ENCODE results near the gene CPD.
"Not testable (repeated sequence)": the region's sequence is repeated elsewhere in the genome, so short reads cannot be mapped to it uniquely, and the experiment has no call there.

Gene CPD

DNA sequence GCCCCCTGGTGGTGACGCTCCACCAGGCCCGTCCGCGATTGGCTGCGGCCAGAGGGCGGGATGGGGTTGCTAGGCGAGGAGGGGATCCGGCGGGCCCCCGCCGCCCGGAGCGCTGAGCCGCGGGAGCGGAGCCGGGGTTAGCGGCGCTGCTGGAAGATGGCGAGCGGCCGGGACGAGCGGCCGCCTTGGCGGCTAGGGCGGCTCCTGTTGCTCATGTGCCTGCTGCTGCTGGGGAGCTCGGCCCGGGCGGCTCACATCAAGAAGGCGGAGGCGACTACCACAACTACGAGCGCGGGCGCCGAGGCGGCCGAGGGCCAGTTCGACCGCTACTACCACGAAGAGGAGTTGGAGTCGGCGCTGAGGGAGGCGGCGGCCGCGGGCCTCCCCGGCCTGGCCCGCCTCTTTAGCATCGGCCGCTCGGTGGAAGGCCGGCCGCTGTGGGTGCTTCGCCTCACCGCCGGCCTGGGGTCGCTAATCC is at the start of gene CPD:
Gene CPD, plus strand, starts transcription at position 103 of the 478 bp plus-strand sequence. Its CDS starts 54 bp downstream, at position 157.
- peak; percentile 94 for DNase-seq (ENCODE audit: low read depth)

DNA sequence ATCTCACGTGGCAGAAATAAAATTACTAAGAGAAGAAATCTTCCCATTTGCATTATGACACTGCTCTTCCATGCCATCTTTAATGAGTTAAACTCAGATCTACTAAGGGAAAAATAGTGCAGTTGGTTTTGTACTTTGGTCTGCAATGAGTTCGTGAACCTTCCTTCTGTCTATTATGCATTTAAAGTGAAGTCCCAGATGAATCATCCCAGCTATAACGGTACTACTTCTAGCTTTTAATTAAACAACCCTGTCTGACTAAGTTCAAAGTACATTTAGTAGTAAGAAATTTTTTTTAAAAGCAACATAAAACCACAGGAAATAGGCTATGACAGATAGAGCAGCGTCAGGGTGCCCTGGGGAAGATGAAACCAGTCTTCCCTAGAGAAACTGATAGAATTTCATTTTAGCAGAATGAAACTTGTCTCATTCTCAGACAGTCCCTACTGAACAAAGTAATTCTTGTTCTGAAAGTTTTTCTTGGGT is 46.6 kb upstream of the CPD start:
- peak; percentile 41 for DNase-seq (ENCODE audit: low read depth)

DNA sequence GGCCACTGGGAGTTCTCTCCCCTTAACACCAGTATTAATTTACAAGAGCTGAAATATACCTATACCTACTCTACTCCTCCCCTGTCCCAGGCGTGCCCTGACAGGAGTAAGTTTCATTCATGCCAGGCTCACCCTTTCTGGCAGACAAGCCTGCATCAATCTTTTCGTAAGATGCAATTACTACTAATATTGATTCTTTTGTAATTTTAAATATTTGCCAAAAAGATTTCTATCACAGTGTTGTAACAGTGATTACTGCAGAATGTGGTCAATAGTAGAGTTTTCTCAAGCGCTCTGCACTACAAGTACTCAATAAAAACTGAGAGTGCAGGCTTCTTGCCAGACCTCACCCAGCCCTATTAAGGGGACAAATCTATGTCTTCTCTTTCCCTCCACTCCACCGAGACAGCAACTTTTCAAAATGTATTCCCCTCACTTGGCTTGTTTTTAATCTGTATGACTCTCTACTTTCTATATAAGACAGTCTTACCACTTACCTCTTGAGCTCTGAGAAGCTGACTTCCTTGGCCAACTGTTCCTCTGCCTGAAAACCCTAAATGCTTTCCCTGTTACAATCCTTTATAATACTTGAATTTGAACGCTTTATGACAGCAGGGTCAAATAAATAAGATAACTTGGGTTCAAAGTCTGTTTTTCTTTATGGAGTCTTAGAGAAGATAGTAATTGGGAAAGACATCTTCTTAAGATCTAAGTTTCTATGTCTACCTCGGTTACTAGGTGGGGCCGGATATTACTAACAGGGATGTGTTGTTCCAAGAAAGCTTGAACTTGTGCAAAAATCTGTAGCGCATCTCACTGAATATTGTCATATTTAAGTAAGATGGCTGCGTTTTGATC is 45.0 kb upstream of the CPD start, which contains the start of gene TMIGD1:
Gene TMIGD1, minus strand, starts transcription at position 555 of the 858 bp plus-strand sequence. CDS start 1,924 bp downstream, outside the sequence.
- no peak for DNase-seq (ENCODE audit: low read depth)

DNA sequence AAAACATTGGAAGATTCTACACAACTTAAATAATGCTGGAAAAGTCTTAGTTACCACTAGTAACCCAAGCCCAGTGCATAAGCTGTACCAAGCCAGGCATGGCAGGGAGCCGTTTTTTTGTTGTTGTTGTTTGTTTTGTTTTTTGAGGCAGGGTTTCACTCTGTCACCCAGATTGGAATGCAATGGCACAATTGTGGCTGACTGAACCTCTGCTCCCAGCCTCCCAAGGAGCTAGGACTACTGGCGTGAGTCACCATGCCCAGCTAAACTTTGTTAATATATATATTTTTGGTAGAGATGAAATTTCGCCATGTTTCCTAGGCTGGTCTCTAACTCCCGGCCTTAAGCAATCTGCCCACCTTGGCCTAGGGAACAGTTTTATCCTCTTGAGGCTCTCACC is 44.3 kb upstream of the CPD start:
- peak; percentile 24 for DNase-seq (ENCODE audit: low read depth)

DNA sequence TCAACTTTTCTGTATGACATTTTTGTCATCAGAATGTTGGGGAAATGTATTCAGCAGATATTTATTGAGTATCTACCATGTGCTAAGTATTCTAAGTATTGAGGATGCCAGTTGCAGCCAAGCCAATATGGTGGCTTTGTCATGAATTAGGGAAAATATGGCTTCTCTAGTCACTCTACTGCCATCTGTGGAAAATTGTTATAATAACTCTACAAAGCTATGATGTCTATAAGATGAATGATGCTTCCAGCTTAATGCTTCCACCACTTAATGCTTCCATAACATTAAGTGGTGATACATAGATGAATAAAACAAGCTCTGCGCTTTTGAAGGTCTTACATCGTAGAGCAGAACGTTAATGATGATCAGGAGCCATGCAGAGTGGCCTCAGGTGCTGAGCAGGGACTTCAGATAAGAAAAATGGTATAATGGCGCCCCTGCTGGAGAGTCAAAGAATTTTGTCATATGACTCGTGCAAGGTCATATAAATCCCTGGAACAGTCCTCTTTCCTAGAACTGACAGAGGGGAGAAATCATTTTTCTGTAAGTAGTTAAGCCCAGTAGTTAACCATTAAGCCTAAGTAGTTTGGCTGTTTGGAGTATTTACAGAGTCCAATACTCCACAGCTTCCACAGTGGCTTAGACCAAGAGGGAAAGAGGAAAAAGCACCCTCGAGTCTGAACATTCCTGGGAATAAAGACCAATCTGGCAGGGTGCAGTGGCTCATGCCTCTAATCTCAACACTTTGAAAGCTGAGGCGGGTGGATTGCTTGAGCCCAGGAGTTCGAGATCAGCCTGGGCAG is 42.2 kb upstream of the CPD start:
- DNase-seq (ENCODE audit: low read depth), result peak; percentile 22

DNA sequence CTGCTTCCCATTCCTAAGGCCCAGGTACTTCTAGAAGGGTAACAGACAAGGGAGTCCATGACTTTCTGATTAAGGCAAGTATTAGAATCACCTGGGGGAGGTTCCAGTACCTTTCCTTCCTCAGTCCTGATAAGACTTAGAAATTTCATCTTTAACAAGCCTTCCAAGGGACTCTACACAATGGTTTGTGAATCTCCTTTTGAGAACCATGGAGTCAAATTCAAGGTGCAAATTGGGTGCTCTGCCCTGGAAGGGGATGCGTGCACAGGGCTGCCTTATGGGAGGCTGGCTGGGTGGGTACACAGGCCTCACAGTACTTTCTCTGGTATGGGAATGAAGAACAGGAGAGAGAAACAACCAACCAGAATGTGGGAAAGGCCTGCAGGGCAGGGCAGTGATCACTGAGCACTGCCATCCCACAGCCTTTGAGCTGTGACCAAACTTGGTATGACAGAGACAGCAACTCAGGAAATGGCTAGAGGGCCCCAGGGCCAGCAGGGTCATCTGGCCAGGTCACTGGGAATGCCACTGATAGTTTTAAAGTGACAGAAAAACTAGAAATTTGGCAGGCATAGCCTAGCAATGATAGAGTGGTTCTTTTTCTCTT is 41.2 kb upstream of the CPD start:
- no peak for DNase-seq (ENCODE audit: low read depth)

DNA sequence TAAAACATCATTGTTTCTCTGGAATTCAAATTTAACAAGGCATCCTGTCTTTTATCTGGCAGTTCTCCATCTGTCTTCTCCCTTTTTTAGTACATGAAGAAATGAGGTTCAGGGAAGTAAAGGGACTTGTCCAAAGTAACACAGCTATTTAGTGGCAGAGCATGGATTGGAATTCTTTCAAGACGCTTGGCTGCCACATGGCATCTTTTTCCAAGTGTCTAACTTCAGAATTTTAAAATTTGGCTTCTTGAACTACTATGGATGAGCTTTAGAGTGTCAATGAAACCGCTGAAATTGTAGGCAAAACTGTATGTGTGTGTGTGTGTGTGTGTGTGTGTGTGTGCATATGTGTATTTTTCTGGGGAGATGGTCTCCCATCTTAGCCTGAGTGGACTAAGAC is 39.6 kb upstream of the CPD start:
- no peak for DNase-seq (ENCODE audit: low read depth)

DNA sequence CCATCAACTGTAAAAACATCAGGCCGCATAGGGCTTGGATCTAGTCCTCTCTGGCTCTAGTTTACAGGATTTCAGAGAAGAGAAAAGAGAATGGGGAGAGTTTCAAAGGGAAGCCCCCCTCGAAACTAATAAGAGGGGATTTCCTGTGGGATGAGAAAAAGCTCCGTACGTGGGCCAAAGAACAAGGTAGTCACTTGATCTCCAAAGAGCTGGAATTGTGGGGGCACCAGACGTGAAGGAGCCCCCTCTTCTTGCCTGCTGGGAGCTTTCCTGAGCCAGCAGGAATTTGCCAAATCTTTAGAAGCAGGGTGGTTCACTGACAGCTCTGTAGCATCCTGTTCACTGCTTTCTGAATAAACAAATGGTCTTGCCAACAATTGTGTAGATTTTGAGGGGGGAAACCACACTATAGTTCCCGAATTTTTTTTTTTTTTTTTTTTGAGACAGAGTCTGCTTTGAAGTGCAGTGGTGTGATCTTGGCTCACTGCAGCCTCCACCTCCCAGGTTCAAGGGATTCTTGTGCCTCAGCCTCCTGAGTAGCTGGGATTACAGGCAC is 37.8 kb upstream of the CPD start:
- DNase-seq (ENCODE audit: low read depth), result no peak

DNA sequence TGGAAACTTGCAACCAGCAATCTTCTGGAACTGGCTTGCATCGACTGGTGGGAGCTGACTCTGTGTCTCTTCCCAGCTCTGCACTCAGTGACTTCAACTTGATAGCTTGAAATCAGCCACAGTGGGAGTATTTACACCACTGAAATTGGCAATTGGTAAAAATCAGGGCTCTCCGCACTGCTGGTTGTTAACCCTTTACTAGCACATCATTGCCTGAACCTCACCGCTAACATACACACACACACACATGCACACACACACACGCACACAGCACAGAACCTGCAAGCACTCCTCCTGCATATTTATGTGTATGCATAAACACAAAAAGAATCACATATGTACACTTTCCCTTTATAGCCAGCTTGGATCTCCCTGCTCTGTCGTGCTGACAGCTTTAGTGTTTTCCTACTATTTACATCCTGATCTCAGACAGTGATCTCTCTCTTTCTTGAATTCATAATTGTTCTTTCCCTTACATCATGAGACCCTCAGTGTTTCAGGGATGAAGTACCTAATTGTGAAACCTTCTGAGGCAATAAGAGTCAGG is 37.0 kb upstream of the CPD start:
- DNase-seq (ENCODE audit: low read depth), result no peak

DNA sequence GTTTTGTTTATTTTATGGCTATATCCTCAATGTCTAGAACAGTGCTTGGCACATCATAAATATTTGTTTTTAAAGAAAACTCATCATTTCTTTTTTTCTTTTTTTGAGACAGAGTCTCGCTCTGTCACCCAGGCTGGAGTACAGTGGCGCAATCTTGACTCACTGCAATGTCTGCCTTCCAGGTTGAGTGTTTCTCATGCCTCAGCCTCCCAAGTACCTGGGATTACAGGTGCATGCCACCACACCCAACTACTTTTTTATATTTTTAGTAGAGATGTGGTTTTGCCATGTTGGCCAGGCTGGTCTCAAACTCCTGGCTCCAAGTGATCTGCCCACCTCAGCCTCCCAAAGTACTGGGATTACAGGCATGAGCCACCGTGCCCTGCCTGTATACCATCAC is 35.5 kb upstream of the CPD start:
- not testable (repeated sequence) for DNase-seq (ENCODE audit: low read depth)

DNA sequence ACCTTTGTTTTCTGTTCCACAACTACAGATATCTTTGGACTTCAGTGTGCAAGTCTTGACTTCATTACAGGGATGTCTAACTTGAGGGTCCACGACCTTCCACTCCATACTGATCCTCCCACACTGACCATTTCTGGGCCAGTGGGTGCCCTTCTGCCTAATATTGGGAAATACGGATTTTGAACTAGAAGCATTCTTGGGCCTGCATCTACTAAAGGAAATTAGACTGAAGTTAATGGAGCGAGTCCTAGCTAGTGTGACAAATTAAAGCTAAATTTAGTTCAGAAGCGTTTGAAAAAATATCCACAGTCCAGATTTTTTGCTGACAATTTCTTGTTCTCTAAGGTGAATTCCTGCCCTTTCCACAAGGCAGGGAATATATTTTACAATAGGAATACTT is 34.9 kb upstream of the CPD start:
- DNase-seq (ENCODE audit: low read depth), result no peak

DNA sequence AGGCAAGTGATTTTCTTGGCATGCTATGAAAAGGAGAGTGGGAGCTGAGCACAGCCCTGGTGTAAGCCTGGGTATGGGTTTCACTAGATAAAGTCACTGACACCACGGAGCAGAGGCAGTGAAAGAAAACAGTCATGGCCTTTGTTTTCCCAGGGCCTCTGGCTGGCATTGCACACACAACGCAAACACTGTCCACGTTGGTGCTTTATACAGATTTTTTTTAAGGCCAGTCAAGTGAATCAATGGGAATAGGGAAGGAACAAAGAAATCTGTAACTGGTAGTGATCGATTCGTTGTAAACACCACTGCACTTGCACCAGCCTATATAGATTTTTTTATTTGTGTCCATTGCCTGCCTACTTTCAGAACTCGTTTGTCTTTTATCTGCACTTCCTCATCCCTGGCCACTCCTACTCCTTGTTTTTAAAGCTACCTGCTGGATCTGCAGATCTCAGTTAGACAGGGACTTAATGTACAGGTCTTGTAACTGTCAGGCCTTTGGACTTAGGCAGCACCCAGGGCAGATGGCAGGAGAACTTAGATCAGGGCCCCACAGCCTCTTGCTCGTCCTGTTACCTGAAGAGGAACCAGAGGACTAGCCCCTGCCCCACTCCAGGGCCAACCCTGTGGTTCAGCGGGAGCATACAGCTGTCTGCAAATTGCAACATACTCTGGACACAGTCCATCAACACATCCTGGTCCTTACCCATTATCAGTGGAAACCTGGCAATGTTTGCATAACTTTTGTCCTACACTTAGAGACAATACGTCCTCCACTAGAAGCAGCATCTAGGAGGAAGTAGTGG is 34.2 kb upstream of the CPD start:
- peak; percentile 83 for DNase-seq (ENCODE audit: low read depth)

DNA sequence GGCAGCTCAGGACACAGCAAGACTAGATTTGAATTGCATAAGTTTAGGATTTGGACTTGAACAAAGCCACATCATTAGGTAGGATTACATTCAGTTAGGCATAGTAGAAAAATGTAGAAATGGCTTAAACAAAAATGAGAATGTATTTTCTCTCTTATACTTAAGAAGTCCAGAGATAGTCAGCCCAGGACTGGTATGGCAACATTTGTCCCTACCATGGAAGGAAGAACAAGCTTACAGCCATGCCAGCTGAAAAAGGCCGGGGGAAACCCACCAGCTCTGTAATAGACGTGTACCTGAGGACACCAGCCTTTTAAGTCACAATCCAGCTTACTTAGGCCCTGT is 33.7 kb upstream of the CPD start:
- DNase-seq (ENCODE audit: low read depth), result no peak

DNA sequence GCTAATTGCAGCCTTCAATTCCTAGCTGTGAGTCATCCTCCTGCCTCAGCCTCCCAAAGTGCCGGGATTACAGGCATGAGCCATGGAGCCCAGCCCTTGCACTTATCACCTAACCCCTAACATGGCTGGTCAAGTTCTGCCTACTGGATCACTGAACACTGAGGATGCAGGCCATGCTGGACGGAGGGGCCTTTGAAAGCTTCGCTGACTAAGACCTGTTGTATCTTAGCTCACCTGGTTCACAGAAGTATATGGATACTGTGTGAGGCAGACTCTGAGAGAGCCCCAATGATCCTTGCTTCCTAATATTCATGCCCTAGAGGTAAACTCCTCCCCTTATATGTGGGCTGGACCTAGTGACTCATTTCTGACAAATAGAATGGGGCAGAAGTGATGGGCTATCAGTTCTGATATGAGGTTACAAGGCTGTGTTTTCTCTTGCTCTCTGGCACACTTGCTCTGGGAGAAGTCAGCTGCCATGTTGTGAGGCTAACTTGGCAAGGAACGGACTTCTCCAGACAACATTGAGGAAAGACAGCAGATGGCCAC is 33.1 kb upstream of the CPD start:
- no peak for DNase-seq (ENCODE audit: low read depth)

DNA sequence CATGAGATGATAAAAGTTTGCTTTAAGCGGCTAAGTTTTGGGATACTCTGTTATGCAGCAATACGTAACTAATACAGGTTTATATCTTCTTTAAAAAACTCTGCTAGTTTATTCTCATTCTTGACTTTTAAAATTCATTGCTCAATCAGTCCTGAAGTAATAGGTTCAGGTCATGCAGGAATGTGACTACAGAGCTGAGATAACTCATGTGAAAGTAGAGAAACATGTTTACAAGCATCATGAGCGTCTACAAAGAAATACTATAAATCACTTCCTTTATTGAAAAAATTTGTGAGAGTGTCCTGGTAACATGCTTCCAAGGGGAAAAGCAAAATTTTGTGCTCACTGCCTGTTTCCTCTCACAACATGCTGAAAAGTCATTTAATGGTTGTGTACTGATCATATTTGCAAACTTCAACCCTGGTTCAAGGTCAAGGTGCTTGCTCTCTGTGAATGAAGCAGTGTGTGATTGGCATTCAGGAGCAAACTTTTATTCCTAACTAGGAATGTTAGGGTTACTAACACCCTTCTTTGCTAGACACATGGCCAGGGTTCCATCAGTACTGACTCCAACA is 32.4 kb upstream of the CPD start:
- no peak for DNase-seq (ENCODE audit: low read depth)

DNA sequence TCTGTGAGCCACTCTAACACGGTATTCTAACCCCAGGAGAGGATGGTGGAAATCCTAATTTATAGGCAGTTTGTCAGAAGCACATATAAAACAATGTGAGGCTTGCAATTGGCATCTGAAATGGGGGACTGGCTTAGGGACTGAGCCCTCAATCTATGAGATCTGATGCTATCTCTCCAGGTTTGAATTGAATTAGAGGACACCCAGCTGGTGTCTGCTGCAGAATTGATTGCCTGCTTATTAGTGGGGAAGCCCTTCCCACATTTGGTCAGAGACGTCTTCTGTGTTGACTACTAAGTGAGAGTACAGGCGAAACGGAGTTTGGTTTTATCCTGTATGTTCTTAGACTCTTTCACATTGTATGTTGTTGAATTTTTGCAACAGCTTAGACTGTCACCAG is 31.2 kb upstream of the CPD start:
- DNase-seq (ENCODE audit: low read depth), result no peak

DNA sequence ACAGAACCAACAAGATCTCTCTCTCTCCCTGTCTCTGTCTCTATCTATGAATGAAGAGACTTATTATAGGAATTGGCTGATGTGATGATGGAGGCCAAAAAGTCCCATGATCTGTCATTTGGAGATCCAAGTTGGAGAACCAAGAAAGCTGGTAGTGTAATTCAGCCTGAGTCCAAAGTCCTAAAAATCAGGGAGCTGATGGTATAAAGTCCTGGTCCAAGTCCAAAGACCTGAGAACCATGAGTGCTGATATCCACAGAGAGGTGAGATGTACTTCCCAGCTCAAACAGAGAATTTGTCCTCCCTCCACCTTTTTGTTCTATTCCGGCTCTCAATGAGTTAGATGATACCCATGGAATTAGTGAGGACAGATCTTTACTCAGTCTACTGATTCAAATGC is 29.5 kb upstream of the CPD start:
- no peak for DNase-seq (ENCODE audit: low read depth)

DNA sequence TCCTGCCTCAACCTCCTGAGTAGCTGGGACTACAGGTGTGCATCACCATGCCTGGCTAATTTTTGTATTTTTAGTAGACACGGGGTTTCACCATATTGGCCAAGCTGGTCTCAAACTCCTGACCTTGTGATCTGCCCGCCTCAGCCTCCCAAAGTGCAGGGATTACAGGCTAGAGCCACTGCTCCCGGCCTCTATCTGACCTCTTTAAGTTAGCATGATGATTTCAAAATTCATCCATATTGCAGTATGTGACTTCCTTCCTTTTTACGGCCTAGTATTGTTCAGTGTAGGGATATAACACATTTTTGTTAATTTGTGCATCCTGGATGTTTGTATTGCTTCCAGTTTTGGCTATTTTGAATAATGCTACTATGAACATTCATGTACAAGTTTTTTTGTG is 27.5 kb upstream of the CPD start:
- DNase-seq (ENCODE audit: low read depth), result not testable (repeated sequence)

DNA sequence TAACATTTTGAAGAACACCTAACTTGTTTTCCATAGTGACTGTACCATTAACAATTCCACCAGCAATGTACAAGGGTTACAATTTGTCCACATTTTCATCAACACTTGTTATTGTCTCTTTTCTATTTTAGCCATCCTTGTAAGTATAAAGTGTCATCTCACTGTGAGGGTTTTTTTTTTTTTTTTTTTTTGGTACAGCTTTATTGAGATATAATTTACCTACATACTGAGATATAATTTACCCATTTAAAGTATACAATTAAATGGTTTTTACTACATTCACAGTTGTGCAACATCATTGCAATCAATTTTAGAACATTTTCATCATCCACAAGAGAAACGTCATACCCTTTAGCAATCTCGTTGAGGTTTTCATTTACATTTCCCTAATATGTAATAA is 27.0 kb upstream of the CPD start:
- no peak for DNase-seq (ENCODE audit: low read depth)

DNA sequence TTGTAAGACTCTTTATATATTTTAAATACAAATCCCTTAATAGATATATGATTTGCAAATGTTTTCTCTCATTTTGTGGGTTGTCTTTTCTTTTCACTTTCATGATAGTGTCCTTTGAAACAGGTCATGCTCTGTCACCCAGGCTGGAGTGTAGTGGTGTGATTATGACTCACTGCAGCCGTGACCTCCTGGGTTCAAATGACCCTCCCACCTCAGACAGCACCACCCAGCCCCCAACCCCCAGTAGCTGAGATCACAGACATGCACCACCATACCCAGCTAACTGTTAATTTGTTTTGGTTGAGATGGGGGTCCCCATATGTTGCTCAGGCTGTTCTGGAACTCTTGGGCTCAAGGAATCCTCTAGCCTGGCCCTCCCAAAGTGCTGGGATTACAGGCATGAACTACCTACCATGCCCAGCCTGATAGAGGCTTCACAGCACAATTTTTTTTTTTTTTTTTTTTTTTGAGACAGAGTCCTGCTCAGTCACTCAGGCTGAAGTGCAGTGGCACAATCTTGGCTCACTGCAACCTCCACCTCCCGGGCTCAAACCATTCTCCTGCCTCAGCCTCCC is 26.4 kb upstream of the CPD start:
- DNase-seq (ENCODE audit: low read depth), result no peak

Measured in fibroblast of gingiva (primary cell).